IgD-negative memory B cell (primary cell): Measurements from ENCODE around the gene TCEAL1. TPM values are rescaled to one million over a fixed set of nuclear protein-coding genes. Genes with fewer than 3 reads are reported as not detected.
"Not testable (repeated sequence)": the region's sequence is repeated elsewhere in the genome, so short reads cannot be mapped to it uniquely, and the experiment has no call there.

Experiments used
- H3K27ac Mint-ChIP-seq, 3 donors: one replicate each; pipeline ENCODE4 v1.8.0; 2020 to 2022; ENCODE audit warnings: mild to moderate bottlenecking in 3 of 3, mixed read lengths in 3 of 3, moderate library complexity in 1 of 3
- H3K27me3 Mint-ChIP-seq: one replicate; pipeline ENCODE4 v1.8.0; 2021; ENCODE audit warnings: mixed read lengths
- H3K36me3 Mint-ChIP-seq: one replicate; pipeline ENCODE4 v1.8.0; 2020; ENCODE audit warnings: mild to moderate bottlenecking, mixed read lengths
- H3K4me1 Mint-ChIP-seq, 3 donors: one replicate each; pipeline ENCODE4 v1.8.0; 2020 to 2022; ENCODE audit warnings: mixed read lengths in 3 of 3, mild to moderate bottlenecking in 1 of 3
- H3K4me3 Mint-ChIP-seq, 4 donors: one replicate each; pipeline ENCODE4 v1.8.0; 2020 to 2022; ENCODE audit warnings: mild to moderate bottlenecking in 4 of 4, mixed read lengths in 4 of 4, moderate library complexity in 3 of 4
- H3K9me3 Mint-ChIP-seq, 3 donors: one replicate each; pipeline ENCODE4 v1.8.0; 2020 to 2021; ENCODE audit warnings: mixed read lengths in 3 of 3, mild to moderate bottlenecking in 1 of 3
- polyA plus RNA-seq: library from polyadenylated mRNA; unstranded; fragments of 300-500 nt; fragmentation: Illumina TruSeq; gene quantifications from one replicate; pipeline ENCODE4 v1.2.3, GENCODE V29; 2021

Gene TCEAL1, protein sequence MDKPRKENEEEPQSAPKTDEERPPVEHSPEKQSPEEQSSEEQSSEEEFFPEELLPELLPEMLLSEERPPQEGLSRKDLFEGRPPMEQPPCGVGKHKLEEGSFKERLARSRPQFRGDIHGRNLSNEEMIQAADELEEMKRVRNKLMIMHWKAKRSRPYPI
- 22.3 TPM for polyA plus RNA-seq

DNA sequence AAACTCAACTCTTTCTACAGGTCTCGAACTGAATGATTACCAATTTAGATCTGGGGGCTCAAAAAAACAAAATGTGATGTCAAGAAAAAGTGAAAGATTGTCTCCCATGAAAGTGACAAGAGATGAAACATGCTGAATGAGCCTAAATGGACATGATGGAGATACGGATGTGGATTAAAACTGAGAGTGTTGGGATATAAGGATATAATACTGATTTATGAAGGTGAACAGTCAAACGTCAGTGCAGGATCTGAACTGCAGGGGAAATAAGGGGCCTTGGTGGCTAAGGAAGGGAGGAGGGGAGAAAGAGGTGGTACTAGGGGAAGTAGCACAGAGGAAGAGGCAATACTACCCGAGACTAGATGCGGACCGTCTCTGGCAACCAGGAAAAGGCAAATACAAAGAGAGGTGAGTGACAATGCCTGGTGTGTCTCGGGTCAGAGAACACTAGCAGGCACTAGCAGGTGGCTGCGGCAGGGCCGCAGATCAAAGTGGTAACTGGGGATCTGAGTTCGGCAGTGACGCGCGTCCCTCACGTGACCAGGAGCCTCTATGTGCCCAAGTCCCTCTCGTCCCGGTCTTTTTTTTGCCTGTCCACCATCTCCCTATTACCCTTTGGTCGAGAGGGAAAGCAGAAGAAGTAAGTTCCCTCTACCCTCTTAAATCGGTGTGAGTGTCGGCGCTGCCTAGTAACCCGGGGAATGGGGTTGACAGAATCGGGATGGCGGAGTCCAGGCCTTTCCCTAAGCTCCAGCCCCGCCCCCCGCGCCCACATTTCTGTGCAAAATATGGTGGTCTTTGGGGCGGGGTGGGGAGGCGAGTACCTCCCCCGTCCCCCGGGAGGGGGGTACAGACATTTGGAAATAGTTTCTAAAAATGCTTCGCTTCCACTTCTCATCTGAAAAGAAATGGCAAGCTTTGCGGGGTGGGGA, at the start of gene TCEAL1:
Gene TCEAL1, plus strand, starts transcription at position 590 of the 932 bp plus-strand sequence. CDS start 942 bp downstream, outside the sequence.
- Mint-ChIP-seq H3K4me3 (peak within 1 kb of the TSS; percentile 78 to 96 (median 92)), H3K27me3 (peaks cover 1% of the 10 kb centered on the region), H3K36me3 (no peaks in the 10 kb centered on the region), H3K27ac (peak within 1 kb of the TSS; percentile 71 to 92 (median 90)), H3K4me1 (peaks cover 8 to 9% (median 9%) of the 10 kb centered on the region in 3 donors), H3K9me3 (peaks cover 0 to 4% (median 0%) of the 10 kb centered on the region in 3 donors)

GRCh38 chrX:103584596-103584995, 44.2 kb upstream of the TCEAL1 start:
- Mint-ChIP-seq H3K27ac (peak overlapping the region in 1 of 3 donors; percentile 36), H3K27me3 (peaks cover 6% of the 10 kb centered on the region), H3K4me1 (peaks cover 0 to 6% (median 4%) of the 10 kb centered on the region in 3 donors), H3K36me3 (no peaks in the 10 kb centered on the region), H3K4me3 (peak overlapping the region in 3 of 4 donors; percentile 44 to 92 (median 87)), H3K9me3 (peaks cover 0 to 6% (median 4%) of the 10 kb centered on the region in 3 donors)

GRCh38 chrX:103585411-103586313, 43.1 kb upstream of the TCEAL1 start, which contains the start of gene TCEAL4:
TSS of gene TCEAL4 (plus strand) at chrX:103585515. CDS start at chrX:103586676, 1,161 bp downstream.
- Mint-ChIP-seq H3K27ac (peak within 1 kb of the TSS in 1 of 3 donors; percentile 95), H3K27me3 (peaks cover 5% of the 10 kb centered on the region), H3K4me3 (peak within 1 kb of the TSS; percentile 87 to 95 (median 90)), H3K9me3 (peaks cover 0 to 6% (median 4%) of the 10 kb centered on the region in 3 donors), H3K4me1 (peaks cover 4 to 8% (median 7%) of the 10 kb centered on the region in 3 donors), H3K36me3 (no peaks in the 10 kb centered on the region)

- Mint-ChIP-seq H3K27me3 (peaks cover 2% of the 10 kb centered on the region), H3K36me3 (no peaks in the 10 kb centered on the region), H3K4me3 (peak overlapping the region; percentile 87 to 95 (median 90)), H3K9me3 (peaks cover 0 to 6% (median 4%) of the 10 kb centered on the region in 3 donors), H3K4me1 (peaks cover 7 to 8% (median 7%) of the 10 kb centered on the region in 3 donors), H3K27ac (peak overlapping the region in 1 of 3 donors; percentile 95)
These were observed 42.5 kb upstream of the TCEAL1 start for GRCh38 chrX:103586314-103586646.

DNA sequence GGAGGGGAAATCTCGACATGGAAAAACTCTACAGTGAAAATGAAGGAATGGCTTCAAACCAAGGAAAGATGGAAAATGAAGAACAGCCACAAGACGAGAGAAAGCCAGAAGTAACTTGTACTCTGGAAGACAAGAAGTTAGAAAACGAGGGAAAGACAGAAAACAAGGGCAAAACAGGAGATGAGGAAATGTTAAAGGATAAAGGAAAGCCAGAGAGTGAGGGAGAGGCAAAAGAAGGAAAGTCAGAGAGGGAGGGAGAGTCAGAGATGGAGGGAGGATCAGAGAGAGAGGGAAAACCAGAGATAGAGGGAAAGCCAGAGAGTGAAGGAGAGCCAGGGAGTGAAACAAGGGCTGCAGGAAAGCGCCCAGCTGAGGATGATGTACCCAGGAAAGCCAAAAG, 42.1 kb upstream of the TCEAL1 start:
- H3K36me3 Mint-ChIP-seq: no peaks in the 10 kb centered on the region
- no peaks in the 10 kb centered on the region for H3K27me3 Mint-ChIP-seq
- peak overlapping the region in 1 of 3 donors; percentile 95 for H3K27ac Mint-ChIP-seq
- H3K4me3 Mint-ChIP-seq: peak overlapping the region in 3 of 4 donors; percentile 13 to 87 (median 71)
- peaks cover 10% of the 10 kb centered on the region in 3 donors for H3K4me1 Mint-ChIP-seq
- peaks cover 0 to 5% (median 4%) of the 10 kb centered on the region in 3 donors for H3K9me3 Mint-ChIP-seq

DNA sequence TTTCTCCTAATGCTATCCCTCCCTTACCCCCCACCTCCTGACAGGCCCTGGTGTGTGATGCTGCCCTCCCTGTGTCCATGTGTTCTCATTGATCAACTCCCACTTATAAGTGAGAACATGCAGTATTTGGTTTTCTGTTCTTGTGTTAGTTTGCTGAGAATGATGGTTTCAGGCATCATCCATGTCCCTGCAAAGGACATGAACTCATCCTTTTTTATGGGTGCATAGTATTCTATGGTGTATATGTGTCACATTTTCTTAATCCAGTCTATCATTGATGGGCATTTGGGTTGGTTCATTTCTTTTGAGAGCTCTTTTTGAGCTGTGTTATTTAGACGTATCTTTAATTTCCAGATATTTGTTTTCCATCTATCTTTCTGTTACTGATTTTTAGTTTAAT, 36.5 kb upstream of the TCEAL1 start:
- H3K4me3 Mint-ChIP-seq, H3K27ac Mint-ChIP-seq, H3K27me3 Mint-ChIP-seq, H3K36me3 Mint-ChIP-seq, H3K9me3 Mint-ChIP-seq: not testable (repeated sequence)
- H3K4me1 Mint-ChIP-seq: peaks cover 5 to 12% (median 6%) of the 10 kb centered on the region in 3 donors

DNA sequence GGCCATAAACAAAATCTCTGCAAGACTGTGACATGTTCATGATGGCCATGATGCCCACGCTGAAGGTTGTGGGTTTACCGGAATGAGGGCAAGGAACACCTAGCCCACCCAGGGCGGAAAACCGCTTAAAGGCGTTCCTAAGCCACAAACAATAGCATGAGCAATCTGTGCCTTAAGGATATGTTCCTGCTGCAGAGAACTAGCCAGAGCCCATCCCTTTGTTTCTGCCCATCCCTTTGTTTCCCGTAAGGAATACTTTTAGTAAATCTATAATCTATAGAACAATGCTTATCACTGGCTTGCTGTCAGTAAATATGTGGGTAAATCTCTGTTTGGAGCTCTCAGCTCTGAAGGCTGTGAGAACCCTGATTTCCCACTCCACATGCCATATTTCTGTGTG, 33.6 kb upstream of the TCEAL1 start:
- not testable (repeated sequence) for H3K4me3 Mint-ChIP-seq, H3K9me3 Mint-ChIP-seq, H3K27me3 Mint-ChIP-seq, H3K36me3 Mint-ChIP-seq, H3K27ac Mint-ChIP-seq
- peaks cover 5 to 12% (median 6%) of the 10 kb centered on the region in 3 donors for H3K4me1 Mint-ChIP-seq

DNA sequence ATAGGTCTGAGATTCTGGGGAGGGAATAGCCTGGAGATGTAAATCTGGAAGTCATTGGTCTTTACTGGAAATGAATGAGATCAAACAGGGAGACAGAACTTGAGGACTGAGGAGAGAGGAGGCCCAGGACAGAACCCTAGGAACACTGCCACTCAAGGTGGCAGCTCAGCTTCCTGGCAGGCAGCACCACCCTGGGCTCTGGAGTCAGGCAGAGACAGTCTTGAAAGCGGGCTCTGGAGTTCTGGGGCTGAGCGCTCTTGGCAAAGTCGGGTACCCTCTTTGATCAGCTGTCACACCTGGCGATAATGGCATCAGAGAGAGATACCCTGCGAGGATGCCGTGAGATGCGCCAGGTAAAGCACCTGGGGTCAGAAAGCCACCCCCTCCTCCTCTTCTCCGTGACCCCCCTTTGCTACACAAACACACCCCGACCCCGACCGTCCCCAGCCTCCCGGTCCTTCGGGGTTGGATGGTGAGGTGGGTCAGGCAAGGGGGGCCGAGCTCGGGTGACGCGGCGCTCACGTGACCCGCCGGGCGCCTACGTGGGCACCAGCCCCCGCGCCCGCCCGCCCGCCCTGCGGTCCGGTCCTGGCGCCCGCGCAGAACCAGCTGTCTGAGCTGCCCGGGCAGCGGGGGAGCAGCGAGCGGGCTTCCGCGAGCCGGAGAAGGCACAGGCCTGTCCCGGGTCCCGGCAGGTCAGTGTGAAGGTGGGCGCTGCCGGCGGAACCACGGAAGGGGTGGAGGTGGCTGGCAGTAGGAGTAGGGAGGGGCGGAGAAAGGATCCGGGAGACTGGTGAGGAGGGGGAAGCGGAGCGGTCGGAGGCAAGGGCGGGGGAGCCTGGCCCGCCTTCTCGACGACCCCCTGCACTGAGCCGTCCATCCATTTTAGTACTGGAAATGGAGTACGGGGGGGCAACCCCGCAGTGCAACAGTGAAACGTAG, 21.1 kb upstream of the TCEAL1 start, which contains the start of gene TCEAL3:
Gene TCEAL3, plus strand, starts transcription at position 600 of the 942 bp plus-strand sequence. CDS start 1,102 bp downstream, outside the sequence.
- Mint-ChIP-seq H3K27me3 (peaks cover 4% of the 10 kb centered on the region), H3K9me3 (no peaks in the 10 kb centered on the region), H3K4me1 (peaks cover 0 to 4% (median 3%) of the 10 kb centered on the region in 3 donors), H3K27ac (peak within 1 kb of the TSS; percentile 51 to 80 (median 73)), H3K36me3 (peaks cover 4% of the 10 kb centered on the region), H3K4me3 (peak within 1 kb of the TSS; percentile 80 to 92 (median 88))

GRCh38 chrX:103608306-103608963, 20.3 kb upstream of the TCEAL1 start:
- H3K4me1 Mint-ChIP-seq: peaks cover 0 to 4% (median 3%) of the 10 kb centered on the region in 3 donors
- peaks cover 4% of the 10 kb centered on the region for H3K27me3 Mint-ChIP-seq
- H3K27ac Mint-ChIP-seq: peak overlapping the region; percentile 51 to 80 (median 73)
- H3K9me3 Mint-ChIP-seq: no peaks in the 10 kb centered on the region
- H3K4me3 Mint-ChIP-seq: peak overlapping the region; percentile 80 to 92 (median 88)
- H3K36me3 Mint-ChIP-seq: peaks cover 4% of the 10 kb centered on the region

- H3K4me1 Mint-ChIP-seq: peaks cover 0 to 4% (median 3%) of the 10 kb centered on the region in 3 donors
- peak overlapping the region in 1 of 3 donors; percentile 70 for H3K27ac Mint-ChIP-seq
- no peaks in the 10 kb centered on the region for H3K9me3 Mint-ChIP-seq
- H3K36me3 Mint-ChIP-seq: peaks cover 2% of the 10 kb centered on the region
- H3K27me3 Mint-ChIP-seq: peaks cover 4% of the 10 kb centered on the region
- H3K4me3 Mint-ChIP-seq: peak overlapping the region in 1 of 4 donors; percentile 60
These were observed 18.5 kb upstream of the TCEAL1 start for GRCh38 chrX:103610282-103610681.

GRCh38 chrX:103613362-103613890, 15.3 kb upstream of the TCEAL1 start:
- H3K27me3 Mint-ChIP-seq: no peaks in the 10 kb centered on the region
- no peak overlapping the region for H3K27ac Mint-ChIP-seq
- H3K4me1 Mint-ChIP-seq: peaks cover 0 to 2% (median 0%) of the 10 kb centered on the region in 3 donors
- H3K4me3 Mint-ChIP-seq: no peak overlapping the region
- H3K9me3 Mint-ChIP-seq: no peaks in the 10 kb centered on the region
- no peaks in the 10 kb centered on the region for H3K36me3 Mint-ChIP-seq

DNA sequence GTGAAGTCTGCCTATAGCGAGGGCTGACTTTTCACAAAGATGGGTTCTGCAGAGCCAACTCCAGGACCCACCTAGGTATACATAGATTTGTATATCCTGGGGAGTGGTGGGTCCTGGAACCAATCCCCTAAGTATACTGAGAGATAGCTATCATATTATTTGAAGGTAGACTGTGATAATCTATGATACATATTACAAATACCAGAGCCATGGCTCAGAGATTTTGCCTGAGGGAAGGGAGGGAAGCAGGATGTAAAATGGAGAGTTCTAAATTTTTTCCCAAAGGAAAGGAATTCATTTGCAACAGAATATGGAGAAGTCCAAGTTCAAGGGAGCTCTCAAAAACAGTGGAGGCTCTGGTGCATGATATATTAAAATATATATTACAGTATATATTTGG, 13.8 kb upstream of the TCEAL1 start:
- Mint-ChIP-seq H3K4me3 (no peak overlapping the region), H3K27ac (no peak overlapping the region), H3K4me1 (no peaks in the 10 kb centered on the region)

More for the DNA sequence above, 13.8 kb upstream of the TCEAL1 start:
- Mint-ChIP-seq H3K27me3 (no peaks in the 10 kb centered on the region), H3K36me3 (no peaks in the 10 kb centered on the region), H3K9me3 (peaks cover 0 to 3% (median 0%) of the 10 kb centered on the region in 3 donors)
